ENCODE data around the gene OR4D11.

OR4D11 gene
- long read RNA-seq = 0 reads

DNA sequence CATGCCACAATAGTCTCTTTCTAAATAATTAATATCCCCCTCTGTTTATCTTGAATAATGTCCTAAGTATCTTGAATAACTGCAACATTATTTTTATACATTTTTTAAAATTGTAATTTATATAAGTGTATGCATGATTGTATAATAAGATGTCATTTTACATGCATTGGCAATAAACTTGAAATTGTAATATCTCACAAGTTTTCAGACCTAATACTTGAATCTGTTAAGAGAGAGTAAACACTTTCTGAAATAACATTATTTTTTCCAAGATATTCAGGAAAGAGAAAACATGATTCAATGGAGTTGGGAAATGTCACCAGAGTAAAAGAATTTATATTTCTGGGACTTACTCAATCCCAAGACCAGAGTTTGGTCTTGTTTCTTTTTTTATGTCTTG lies at the start of gene OR4D11:
TSS of gene OR4D11 (plus strand) at position 301 of the 400 bp plus-strand sequence. CDS start at position 301, 0 bp downstream.
- DNase-seq (ENCODE audit: low read depth in 1 of 2, low spot score in 1 of 2) = no peak
- TF ChIP-seq GABPA (IDR thresholded peaks at IDR 0.05; ENCODE audit: low read depth) = no peak
- Histone ChIP-seq H3K27ac (replicated peaks) (no peak within 1 kb of the TSS), H3K27me3 (ENCODE audit: insufficient read depth, poor library complexity, severe bottlenecking) (no peaks in the 10 kb centered on the region), H3K4me3 (replicated peaks; ENCODE audit: insufficient read depth, low read length) (no peak within 1 kb of the TSS)

DNA sequence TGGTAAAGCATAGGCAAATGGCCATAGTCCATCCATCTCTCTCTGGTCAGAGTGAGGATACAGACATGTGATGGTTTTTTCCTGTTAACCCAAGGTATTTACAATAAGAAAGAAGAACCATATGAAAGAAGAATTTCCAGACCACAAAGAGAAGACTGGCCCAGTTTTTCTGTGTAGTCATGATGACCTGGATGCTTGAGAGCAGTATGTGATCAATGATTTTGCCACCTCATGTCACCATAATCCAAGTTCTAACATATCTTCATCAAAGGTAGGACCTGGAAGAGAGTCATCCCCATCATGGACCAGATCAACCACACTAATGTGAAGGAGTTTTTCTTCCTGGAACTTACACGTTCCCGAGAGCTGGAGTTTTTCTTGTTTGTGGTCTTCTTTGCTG lies 46.7 kb upstream of the OR4D11 start, which contains the start of gene OR4D6:
TSS of gene OR4D6 (plus strand) at position 301 of the 400 bp plus-strand sequence. CDS start at position 301, 0 bp downstream.
- Histone ChIP-seq H3K27ac (replicated peaks) (no peak within 1 kb of the TSS), H3K27me3 (ENCODE audit: insufficient read depth, poor library complexity, severe bottlenecking) (peaks cover 2% of the 10 kb centered on the region), H3K4me3 (replicated peaks; ENCODE audit: insufficient read depth, low read length) (no peak within 1 kb of the TSS)
- TF ChIP-seq POLR2AphosphoS5 (IDR thresholded peaks at IDR 0.05; ENCODE audit: low read depth) (no peak), CTCF (IDR thresholded peaks at IDR 0.05; ENCODE audit: insufficient read depth, low read length) (no peak), REST (IDR thresholded peaks at IDR 0.05; ENCODE audit: insufficient replicate concordance, low read depth) (no peak), GABPA (IDR thresholded peaks at IDR 0.05; ENCODE audit: low read depth) (no peak)
- no peak for DNase-seq (ENCODE audit: low read depth in 1 of 2, low spot score in 1 of 2)

DNA sequence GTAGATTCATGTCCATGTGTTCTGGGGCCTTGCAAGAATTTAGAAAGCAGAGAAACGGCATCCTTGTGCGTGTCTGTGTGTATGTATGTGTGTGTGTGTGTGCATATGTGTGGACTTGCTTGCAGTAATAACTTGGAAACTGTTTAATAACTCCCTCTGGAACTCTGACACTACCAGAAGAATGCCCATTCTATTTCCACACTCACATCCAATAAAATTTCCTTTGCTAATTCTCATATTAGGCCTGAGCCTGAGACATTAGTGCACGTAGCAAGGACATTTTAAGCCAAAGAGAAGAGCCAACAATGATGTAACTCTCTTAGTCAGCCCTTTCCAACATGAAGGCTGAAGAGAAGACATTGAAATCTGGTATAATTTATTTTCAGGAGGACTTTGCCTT lies 43.5 kb upstream of the OR4D11 start:
- TF ChIP-seq CTCF (IDR thresholded peaks at IDR 0.05; ENCODE audit: insufficient read depth, low read length) (no peak), GABPA (IDR thresholded peaks at IDR 0.05; ENCODE audit: low read depth) (no peak), SPI1 (IDR thresholded peaks at IDR 0.05; ENCODE audit: borderline replicate concordance, low read depth) (no peak)
- DNase-seq (ENCODE audit: low read depth in 1 of 2, low spot score in 1 of 2) = no peak
- no peak overlapping the region for H3K4me3 ChIP-seq (replicated peaks; ENCODE audit: insufficient read depth, low read length)
- no peak overlapping the region for H3K27ac ChIP-seq (replicated peaks)
- no peaks in the 10 kb centered on the region for H3K27me3 ChIP-seq (ENCODE audit: insufficient read depth, poor library complexity, severe bottlenecking)

DNA sequence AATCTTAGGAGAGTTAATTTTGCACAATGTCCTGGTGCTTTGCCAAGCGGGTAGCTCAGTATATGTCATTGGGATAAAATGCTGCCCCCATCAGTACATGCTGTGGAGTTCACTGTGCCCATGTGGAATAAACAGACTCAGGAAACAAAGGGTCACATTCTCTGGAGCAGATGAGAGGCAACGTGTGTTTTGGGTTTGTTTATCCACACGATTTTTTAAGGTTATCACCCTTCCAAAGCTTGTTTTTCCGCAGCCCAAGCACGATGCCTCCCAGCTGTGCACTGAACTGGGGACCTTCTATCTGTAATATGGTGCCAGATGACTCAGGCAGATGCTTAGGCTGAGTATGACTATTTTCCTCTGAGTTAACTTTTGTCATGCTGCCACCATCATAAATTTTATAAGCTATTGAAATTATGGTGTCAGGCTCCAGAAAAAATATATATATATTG lies 40.2 kb upstream of the OR4D11 start:
- no peaks in the 10 kb centered on the region for H3K27me3 ChIP-seq (ENCODE audit: insufficient read depth, poor library complexity, severe bottlenecking)
- no peak overlapping the region for H3K27ac ChIP-seq (replicated peaks)
- TF ChIP-seq CTCF (IDR thresholded peaks at IDR 0.05; ENCODE audit: insufficient read depth, low read length) (no peak), POLR2AphosphoS5 (IDR thresholded peaks at IDR 0.05; ENCODE audit: low read depth) (no peak), GABPA (IDR thresholded peaks at IDR 0.05; ENCODE audit: low read depth) (no peak), REST (IDR thresholded peaks at IDR 0.05; ENCODE audit: insufficient replicate concordance, low read depth) (no peak), SPI1 (IDR thresholded peaks at IDR 0.05; ENCODE audit: borderline replicate concordance, low read depth) (no peak)
- H3K4me3 ChIP-seq (replicated peaks; ENCODE audit: insufficient read depth, low read length) = no peak overlapping the region
- DNase-seq (ENCODE audit: low read depth in 1 of 2, low spot score in 1 of 2) = no peak
